HG03095 (cell line): ENCODE data around the gene ZNF74.
"Not testable (repeated sequence)": the region's sequence is repeated elsewhere in the genome, so short reads cannot be mapped to it uniquely, and the experiment has no call there.

ENCODE experiments used
- ATAC-seq: cut with Tn5 transposase; IDR thresholded peaks from one replicate; pipeline ENCODE4 v1.9.1; 2021; ENCODE audit warnings: moderate library complexity; ENCODE audit not compliant: unreplicated experiment

Gene ZNF74

GRCh38 chr22:20399866-20400605 is 6.1 kb downstream of the ZNF74 start:
- no peak for ATAC-seq

GRCh38 chr22:20400606-20401375 is 6.8 kb downstream of the ZNF74 start:
- no peak for ATAC-seq

- ATAC-seq: no peak
Observed at GRCh38 chr22:20401376-20402014, 7.5 kb downstream of the ZNF74 start.

GRCh38 chr22:20402960-20403778 is 9.2 kb downstream of the ZNF74 start:
- no peak for ATAC-seq

GRCh38 chr22:20403779-20404140 is 9.8 kb downstream of the ZNF74 start:
- no peak for ATAC-seq

- no peak for ATAC-seq
Observed at GRCh38 chr22:20404881-20405280, 10.9 kb downstream of the ZNF74 start.

GRCh38 chr22:20405291-20405930 is 11.5 kb downstream of the ZNF74 start:
- no peak for ATAC-seq

GRCh38 chr22:20405931-20406685 is 12.2 kb downstream of the ZNF74 start:
- ATAC-seq: no peak

GRCh38 chr22:20406686-20407408 is 12.9 kb downstream of the ZNF74 start:
- no peak for ATAC-seq

GRCh38 chr22:20407829-20408228 is 13.9 kb downstream of the ZNF74 start:
- ATAC-seq: no peak

GRCh38 chr22:20408891-20409290 is 14.9 kb downstream of the ZNF74 start:
- ATAC-seq: no peak

GRCh38 chr22:20409385-20409784 is 15.4 kb downstream of the ZNF74 start:
- not testable (repeated sequence) for ATAC-seq

GRCh38 chr22:20412474-20413216 is 18.7 kb downstream of the ZNF74 start:
- ATAC-seq: no peak

- no peak for ATAC-seq
Observed at GRCh38 chr22:20413217-20414058, 19.5 kb downstream of the ZNF74 start.

GRCh38 chr22:20414059-20414440 is 20.1 kb downstream of the ZNF74 start:
- ATAC-seq: no peak

- ATAC-seq: no peak
Observed at GRCh38 chr22:20414450-20414849, 20.5 kb downstream of the ZNF74 start.

- ATAC-seq: not testable (repeated sequence)
Observed at GRCh38 chr22:20415241-20415640, 21.3 kb downstream of the ZNF74 start.

GRCh38 chr22:20415699-20416098 is 21.7 kb downstream of the ZNF74 start:
- ATAC-seq: not testable (repeated sequence)
